ENCODE measurements around the gene ANKRD31. TPM values are rescaled to one million over a fixed set of nuclear protein-coding genes. Genes with fewer than 3 reads are reported as not detected.

ANKRD31 gene
- total RNA-seq, 2 donors from 2014 or later = 0.07 to 0.08 TPM

DNA sequence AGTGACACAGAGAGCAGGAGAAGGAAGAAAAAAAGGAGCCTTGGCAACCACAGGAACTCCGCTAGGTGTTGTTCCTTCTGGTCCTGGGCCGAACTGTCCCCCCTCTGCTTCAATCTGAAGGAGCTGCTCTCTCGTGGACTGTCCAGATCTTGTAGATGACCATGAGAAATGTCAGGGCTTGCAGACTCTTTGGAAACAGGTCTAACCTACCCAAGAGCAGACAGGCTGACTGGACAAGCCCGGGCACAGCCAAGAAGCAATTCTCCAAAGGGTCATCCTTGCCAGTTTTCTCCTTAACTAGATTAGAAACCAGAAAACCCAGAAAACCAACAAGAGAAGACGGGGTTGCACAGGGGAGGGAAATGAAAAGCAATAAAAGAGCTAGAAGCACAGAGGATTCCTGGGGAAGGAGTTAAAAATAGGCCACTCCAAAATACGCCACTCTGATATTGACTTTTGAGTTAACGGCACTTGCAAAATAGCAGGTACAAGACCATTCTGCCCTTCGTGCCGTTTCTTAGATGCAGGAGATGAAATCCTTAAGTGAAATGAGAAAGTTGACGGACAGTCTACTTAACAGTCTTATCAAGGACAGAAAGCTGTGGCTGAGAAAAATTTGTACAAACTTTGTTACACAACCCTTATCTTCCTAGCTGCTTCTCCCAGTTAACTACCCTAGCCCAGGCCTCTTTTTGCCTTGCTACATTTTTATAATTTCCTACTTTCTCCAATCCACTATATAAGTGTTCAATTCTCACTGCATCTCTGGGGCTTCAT is 190.1 kb downstream of the ANKRD31 start:
- Histone ChIP-seq H3K4me3 (no peak overlapping the region), H3K27me3 (no peaks in the 10 kb centered on the region), H3K27ac (no peak overlapping the region), H3K4me1 (no peaks in the 10 kb centered on the region), H3K36me3 (peaks cover 4% of the 10 kb centered on the region), H3K9me3 (no peaks in the 10 kb centered on the region)
- TF ChIP-seq, protein P1, sequence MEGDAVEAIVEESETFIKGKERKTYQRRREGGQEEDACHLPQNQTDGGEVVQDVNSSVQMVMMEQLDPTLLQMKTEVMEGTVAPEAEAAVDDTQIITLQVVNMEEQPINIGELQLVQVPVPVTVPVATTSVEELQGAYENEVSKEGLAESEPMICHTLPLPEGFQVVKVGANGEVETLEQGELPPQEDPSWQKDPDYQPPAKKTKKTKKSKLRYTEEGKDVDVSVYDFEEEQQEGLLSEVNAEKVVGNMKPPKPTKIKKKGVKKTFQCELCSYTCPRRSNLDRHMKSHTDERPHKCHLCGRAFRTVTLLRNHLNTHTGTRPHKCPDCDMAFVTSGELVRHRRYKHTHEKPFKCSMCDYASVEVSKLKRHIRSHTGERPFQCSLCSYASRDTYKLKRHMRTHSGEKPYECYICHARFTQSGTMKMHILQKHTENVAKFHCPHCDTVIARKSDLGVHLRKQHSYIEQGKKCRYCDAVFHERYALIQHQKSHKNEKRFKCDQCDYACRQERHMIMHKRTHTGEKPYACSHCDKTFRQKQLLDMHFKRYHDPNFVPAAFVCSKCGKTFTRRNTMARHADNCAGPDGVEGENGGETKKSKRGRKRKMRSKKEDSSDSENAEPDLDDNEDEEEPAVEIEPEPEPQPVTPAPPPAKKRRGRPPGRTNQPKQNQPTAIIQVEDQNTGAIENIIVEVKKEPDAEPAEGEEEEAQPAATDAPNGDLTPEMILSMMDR (IDR thresholded peaks at IDR 0.05) = no peak
- no peak for DNase-seq (ENCODE audit: low spot score)

DNA sequence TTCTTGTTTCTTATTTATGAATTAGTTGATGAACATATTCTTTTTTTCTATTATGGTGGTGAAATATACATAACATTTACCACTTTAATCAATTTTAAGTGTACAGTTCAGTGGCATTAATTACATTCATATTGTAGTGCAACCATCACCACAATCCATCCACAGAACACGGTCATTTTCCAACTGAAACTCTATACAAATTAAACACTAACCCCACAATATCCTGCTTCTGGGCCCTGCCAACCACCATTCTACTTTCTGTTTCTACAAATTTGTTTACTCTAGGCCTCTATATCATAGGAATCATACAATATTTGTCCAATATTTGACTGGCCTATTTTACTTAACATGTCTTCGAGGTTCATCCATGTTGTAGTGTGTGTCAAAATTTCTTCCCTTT is 191.6 kb downstream of the ANKRD31 start:
- Histone ChIP-seq H3K4me1 (no peaks in the 10 kb centered on the region), H3K27ac (no peak overlapping the region), H3K9me3 (no peaks in the 10 kb centered on the region), H3K4me3 (no peak overlapping the region), H3K27me3 (no peaks in the 10 kb centered on the region), H3K36me3 (peaks cover 4% of the 10 kb centered on the region)
- DNase-seq (ENCODE audit: low spot score) = no peak
- TF ChIP-seq, protein P1 (IDR thresholded peaks at IDR 0.05) = no peak

DNA sequence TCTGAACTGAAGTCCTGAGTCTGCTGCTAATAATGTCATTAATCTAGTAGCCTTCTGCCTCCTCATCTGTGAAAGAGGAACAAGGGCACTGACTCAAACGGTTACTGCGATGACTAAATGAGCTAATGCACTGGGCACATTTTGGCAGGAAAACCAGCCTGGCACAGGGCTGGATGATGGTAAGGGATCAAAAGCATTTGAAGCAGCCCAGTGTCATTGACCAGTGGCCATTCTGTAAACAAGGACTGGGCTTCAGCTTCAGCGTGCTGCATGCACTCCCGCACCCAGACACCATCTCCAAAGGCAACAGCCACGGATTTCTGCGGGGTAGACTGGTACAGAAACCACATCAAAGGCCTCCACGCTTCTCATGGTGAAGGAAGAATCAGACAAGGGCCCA is 192.3 kb downstream of the ANKRD31 start:
- TF ChIP-seq, protein P1 (IDR thresholded peaks at IDR 0.05) = no peak
- Histone ChIP-seq H3K4me1 (no peaks in the 10 kb centered on the region), H3K4me3 (no peak overlapping the region), H3K27ac (no peak overlapping the region), H3K27me3 (no peaks in the 10 kb centered on the region), H3K36me3 (peaks cover 4% of the 10 kb centered on the region), H3K9me3 (no peaks in the 10 kb centered on the region)
- DNase-seq (ENCODE audit: low spot score) = no peak

DNA sequence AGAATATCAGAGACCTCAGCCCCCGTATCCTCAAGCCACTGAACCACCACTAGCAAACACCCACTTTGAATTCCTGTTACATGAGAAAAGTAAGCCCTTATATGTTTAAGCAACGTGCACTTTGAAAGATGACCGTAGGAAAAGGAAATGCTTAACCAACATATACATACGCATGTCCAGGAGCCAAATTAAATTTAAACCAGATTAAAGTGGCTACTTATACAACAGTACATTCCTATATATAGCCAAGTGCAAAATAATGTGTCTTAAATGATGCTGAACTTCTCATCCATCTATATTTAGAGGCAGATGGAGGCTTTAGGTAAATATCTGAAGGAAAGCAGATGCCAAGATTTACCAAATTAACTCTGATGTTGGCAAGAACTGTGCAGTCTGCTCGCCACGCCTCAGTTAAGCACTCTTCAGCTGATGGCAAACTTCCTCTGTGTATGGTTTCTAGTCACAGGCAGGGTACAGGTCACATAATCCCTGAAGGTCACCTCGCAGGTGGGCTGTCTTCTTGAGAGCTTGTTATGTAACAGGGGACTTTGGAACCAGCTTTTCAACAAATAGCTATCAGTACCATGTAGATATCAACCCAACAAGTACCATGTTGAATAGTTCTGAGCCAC is 192.9 kb downstream of the ANKRD31 start:
- TF ChIP-seq, protein P1 (IDR thresholded peaks at IDR 0.05) = no peak
- Histone ChIP-seq H3K4me3 (no peak overlapping the region), H3K9me3 (no peaks in the 10 kb centered on the region), H3K27ac (no peak overlapping the region), H3K4me1 (no peaks in the 10 kb centered on the region), H3K27me3 (no peaks in the 10 kb centered on the region), H3K36me3 (peaks cover 4% of the 10 kb centered on the region)
- no peak for DNase-seq (ENCODE audit: low spot score)

DNA sequence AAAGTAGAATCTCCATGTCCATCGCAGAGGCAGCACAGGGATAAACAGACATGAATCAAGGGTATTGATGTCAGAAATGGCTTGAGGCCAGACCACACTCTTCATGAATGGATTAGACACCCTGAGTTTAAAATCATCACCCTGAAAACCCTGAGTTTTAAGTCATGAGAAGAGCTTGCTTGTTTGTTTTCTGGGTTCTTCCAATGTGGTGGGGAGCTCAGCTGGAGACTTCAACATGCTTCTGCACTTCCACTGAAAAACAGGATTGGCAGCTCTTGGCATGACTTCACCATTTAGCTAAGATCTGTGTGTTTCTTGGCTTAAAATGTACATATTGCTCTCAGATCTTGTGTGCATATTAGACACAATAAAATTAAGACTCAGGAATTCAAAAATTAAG is 194.2 kb downstream of the ANKRD31 start:
- TF ChIP-seq, protein P1 (IDR thresholded peaks at IDR 0.05) = no peak
- Histone ChIP-seq H3K36me3 (peaks cover 4% of the 10 kb centered on the region), H3K9me3 (no peaks in the 10 kb centered on the region), H3K27ac (no peak overlapping the region), H3K4me1 (no peaks in the 10 kb centered on the region), H3K27me3 (no peaks in the 10 kb centered on the region), H3K4me3 (no peak overlapping the region)
- DNase-seq (ENCODE audit: low spot score) = no peak
